NT2/D1 (cell line): ENCODE results near the gene TLX2.

Experiments used
- DNase-seq: peaks from one replicate; pipeline ENCODE4 v3.0.0-alpha.2; 2011; ENCODE audit warnings: low read depth, low spot score
- H3K27me3 ChIP-seq: 2 replicates; pipeline ENCODE4 v1.6.0; 2011; ENCODE audit warnings: mild to moderate bottlenecking; ENCODE audit not compliant: insufficient read length, insufficient read depth
- H3K36me3 ChIP-seq: 2 replicates; pipeline ENCODE4 v1.6.1; 2011; ENCODE audit warnings: mild to moderate bottlenecking, low read length, mixed read lengths; ENCODE audit not compliant: insufficient read depth, insufficient read length
- H3K4me1 ChIP-seq: 2 replicates; pipeline ENCODE4 v1.5.1; 2011; ENCODE audit not compliant: insufficient read depth, insufficient read length
- H3K4me3 ChIP-seq: 2 replicates; pipeline ENCODE4 v1.5.1; 2011; ENCODE audit warnings: low read depth; ENCODE audit not compliant: insufficient read length
- H3K9ac ChIP-seq: 2 replicates; pipeline ENCODE4 v1.6.0; 2011; ENCODE audit warnings: low read depth; ENCODE audit not compliant: insufficient read length
- H3K9me3 ChIP-seq: 2 replicates; pipeline ENCODE4 v1.5.1; 2011; ENCODE audit warnings: mild to moderate bottlenecking, low read length; ENCODE audit not compliant: insufficient read depth
- SUZ12 ChIP-seq: IDR thresholded peaks from 2 replicates; pipeline ENCODE4 v1.6.1; 2011; ENCODE audit not compliant: insufficient read length, insufficient read depth; ENCODE audit errors: extremely low read depth
- YY1 ChIP-seq: IDR thresholded peaks from 2 replicates; pipeline ENCODE4 v1.6.1; 2011; ENCODE audit not compliant: insufficient read length, insufficient read depth
- ZNF274 ChIP-seq: IDR thresholded peaks from 2 replicates; pipeline ENCODE4 v1.6.1; 2011; ENCODE audit warnings: mild to moderate bottlenecking, low read depth, low read length

TLX2 gene

DNA sequence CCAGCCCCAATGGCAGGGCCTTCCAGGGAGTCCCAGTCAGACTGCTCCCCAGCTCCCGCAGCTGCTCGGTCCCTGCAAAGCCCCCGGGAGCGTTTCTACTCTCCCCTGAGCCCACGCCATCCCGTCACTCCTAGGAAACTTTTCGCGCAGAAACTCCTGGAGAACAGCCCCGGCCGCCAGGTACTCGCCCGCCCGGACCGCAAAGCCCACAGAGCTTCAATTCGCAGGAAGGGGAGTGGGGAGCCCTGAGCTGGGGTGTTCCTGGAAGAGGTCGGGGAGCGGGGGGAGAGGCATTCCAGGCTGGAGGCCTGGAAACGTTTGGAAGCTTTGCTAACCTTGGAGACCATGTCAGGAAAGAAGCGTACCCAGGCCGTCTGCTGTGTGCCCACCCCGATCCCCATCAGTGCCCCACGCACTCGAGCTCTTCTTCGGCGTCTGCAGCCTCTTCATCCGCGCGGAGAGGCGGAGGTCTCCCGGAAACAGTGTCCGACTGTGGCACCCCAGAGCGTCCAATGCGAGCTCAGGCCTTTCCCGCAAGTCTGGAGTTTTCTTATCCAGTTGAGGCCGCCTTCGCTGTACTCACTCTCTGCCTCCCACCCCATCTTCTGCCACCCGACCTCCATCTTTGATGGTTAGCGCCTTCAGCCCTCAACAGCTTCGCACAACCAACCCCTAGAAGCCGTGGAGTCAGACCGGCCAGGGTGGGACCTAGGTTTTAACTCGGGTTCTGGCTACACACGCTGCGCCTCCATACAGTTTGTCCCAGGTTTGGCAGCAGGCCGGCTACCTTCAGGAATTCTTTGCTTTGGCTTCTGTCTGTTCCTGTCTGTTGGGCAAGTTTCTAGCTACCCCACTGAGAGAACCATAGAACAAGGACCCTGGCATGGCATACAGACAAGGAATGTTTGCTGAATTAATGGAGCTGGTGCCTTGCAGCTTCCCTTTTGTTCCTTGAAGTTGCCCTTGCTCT lies 10.5 kb upstream of the TLX2 start:
- Histone ChIP-seq H3K9ac (peak overlapping the region; percentile 79), H3K4me1 (peaks cover 23% of the 10 kb centered on the region), H3K4me3 (peak overlapping the region; percentile 57), H3K36me3 (peaks cover 18% of the 10 kb centered on the region), H3K9me3 (no peaks in the 10 kb centered on the region), H3K27me3 (peaks cover 56% of the 10 kb centered on the region)
- TF ChIP-seq ZNF274 (no peak), YY1 (no peak), SUZ12 (no peak)
- DNase-seq: no peak

GRCh38 chr2:74504591-74504990 lies 9.7 kb upstream of the TLX2 start:
- no peak for DNase-seq
- Histone ChIP-seq H3K4me3 (no peak overlapping the region), H3K9me3 (no peaks in the 10 kb centered on the region), H3K4me1 (peaks cover 22% of the 10 kb centered on the region), H3K9ac (no peak overlapping the region), H3K27me3 (peaks cover 48% of the 10 kb centered on the region), H3K36me3 (peaks cover 18% of the 10 kb centered on the region)
- no peak for TF ChIP-seq ZNF274
- no peak for TF ChIP-seq YY1
- no peak for TF ChIP-seq SUZ12

- Histone ChIP-seq H3K9ac (no peak overlapping the region), H3K4me3 (no peak overlapping the region), H3K27me3 (peaks cover 42% of the 10 kb centered on the region), H3K9me3 (no peaks in the 10 kb centered on the region), H3K36me3 (peaks cover 18% of the 10 kb centered on the region), H3K4me1 (peaks cover 19% of the 10 kb centered on the region)
- no peak for DNase-seq
- TF ChIP-seq YY1: no peak
- no peak for TF ChIP-seq ZNF274
- no peak for TF ChIP-seq SUZ12
Measured at GRCh38 chr2:74505448-74506246, 8.6 kb upstream of the TLX2 start.

GRCh38 chr2:74507145-74507925 lies 6.9 kb upstream of the TLX2 start, which contains the start of gene PCGF1:
Gene PCGF1 (minus strand): TSS chr2:74507695. CDS start chr2:74507668, 27 bp downstream.
- Histone ChIP-seq H3K4me3 (peak within 1 kb of the TSS; percentile 88), H3K36me3 (peaks cover 18% of the 10 kb centered on the region), H3K4me1 (peaks cover 7% of the 10 kb centered on the region), H3K9ac (peak within 1 kb of the TSS; percentile 99), H3K9me3 (no peaks in the 10 kb centered on the region), H3K27me3 (peaks cover 39% of the 10 kb centered on the region)
- TF ChIP-seq SUZ12: no peak
- TF ChIP-seq YY1: peak; percentile 65
- peak; percentile 97 for DNase-seq

DNA sequence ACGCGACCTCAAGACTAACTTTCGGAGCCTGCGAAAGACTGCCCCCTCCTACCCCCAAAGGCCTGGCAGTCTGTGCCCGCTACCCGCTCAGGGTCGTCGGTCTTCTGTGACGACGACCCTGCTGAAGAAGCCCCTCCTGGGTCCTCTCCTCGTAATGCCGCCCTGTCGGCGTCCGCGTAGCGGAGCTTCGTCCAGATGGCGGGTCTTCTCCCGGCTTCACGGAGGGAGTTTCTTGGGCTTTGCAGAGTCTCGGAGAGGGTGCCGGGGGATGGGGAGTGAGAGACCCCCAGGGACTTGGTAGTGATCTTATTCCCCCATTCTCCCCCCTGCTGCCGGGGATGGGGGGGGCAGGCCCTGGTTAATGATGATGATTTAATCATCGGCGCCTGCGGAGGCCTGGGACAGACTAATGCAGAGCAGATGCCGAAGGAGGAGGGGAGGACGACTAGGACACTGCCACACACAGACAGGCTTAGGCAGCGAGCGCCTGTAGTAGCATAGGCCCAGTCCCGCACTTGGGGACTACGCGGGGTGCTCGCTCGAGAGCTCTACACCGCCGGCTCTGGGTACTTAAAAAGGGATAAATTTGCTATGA lies 6.2 kb upstream of the TLX2 start:
- Histone ChIP-seq H3K9me3 (no peaks in the 10 kb centered on the region), H3K4me1 (peaks cover 7% of the 10 kb centered on the region), H3K4me3 (peak overlapping the region; percentile 88), H3K36me3 (peaks cover 18% of the 10 kb centered on the region), H3K9ac (peak overlapping the region; percentile 99), H3K27me3 (peaks cover 38% of the 10 kb centered on the region)
- TF ChIP-seq SUZ12 (no peak), ZNF274 (no peak), YY1 (no peak)
- no peak for DNase-seq

DNA sequence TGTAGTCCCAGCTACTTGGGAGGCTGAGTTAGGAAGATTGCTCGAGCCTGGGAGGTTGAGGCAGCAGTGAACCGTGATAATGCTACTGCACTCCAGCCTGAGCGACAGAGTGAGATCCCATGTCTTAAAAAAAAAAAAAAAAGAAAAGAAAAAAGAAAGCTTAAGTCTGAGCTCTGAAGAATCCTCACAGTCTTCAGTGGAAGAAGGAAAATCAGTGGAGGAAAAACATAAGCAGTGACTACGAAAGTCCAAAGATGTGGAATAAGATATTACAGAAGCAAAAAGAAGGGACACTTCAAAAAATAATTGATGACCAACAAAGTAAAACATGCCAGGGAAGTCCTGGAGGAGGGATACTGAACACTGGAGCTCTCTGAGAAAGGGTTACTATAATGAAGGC lies 4.0 kb upstream of the TLX2 start:
- H3K36me3 ChIP-seq: peaks cover 11% of the 10 kb centered on the region
- TF ChIP-seq ZNF274 (no peak), SUZ12 (no peak), YY1 (no peak)
- peaks cover 47% of the 10 kb centered on the region for H3K27me3 ChIP-seq
- H3K9me3 ChIP-seq: no peaks in the 10 kb centered on the region
- H3K4me1 ChIP-seq: peaks cover 7% of the 10 kb centered on the region
- no peak for DNase-seq
- H3K9ac ChIP-seq: no peak overlapping the region
- no peak overlapping the region for H3K4me3 ChIP-seq
